Neural progenitor cell (in vitro differentiated cells): ENCODE data around the gene LMF1. TPM values are rescaled to one million over a fixed set of nuclear protein-coding genes. Genes with fewer than 3 reads are reported as not detected.

Experiments used
- DNase-seq: peaks from one replicate; pipeline ENCODE4 v3.0.0-alpha.2; 2016; ENCODE audit warnings: low spot score
- H2AFZ ChIP-seq: fragments of 200-600 bp; sonication (generic); replicated peaks from 2 replicates; pipeline ENCODE4 v1.6.1; 2016; ENCODE audit warnings: antibody characterized with exemption
- H3F3A ChIP-seq: fragments of 200-600 bp; sonication (generic); 2 replicates; pipeline ENCODE4 v1.6.1; 2016; ENCODE audit warnings: antibody characterized with exemption, low read depth
- H3K27ac ChIP-seq: fragments of 200-600 bp; sonication (generic); 2 replicates; pipeline ENCODE4 v1.5.1; 2016; ENCODE audit warnings: mild to moderate bottlenecking
- H3K27me3 ChIP-seq: fragments of 200-600 bp; sonication (generic); 2 replicates; pipeline ENCODE4 v1.6.1; 2016; ENCODE audit warnings: mild to moderate bottlenecking, moderate library complexity
- H3K36me3 ChIP-seq: fragments of 200-600 bp; sonication (generic); 2 replicates; pipeline ENCODE4 v1.5.1; 2016
- H3K4me1 ChIP-seq: fragments of 200-600 bp; sonication (generic); 2 replicates; pipeline ENCODE4 v1.6.1; 2016; ENCODE audit warnings: mixed run types
- H3K4me2 ChIP-seq: fragments of 200-600 bp; sonication (generic); 2 replicates; pipeline ENCODE4 v1.6.1; 2016
- H3K4me3 ChIP-seq: fragments of 200-600 bp; sonication (generic); 2 replicates; pipeline ENCODE4 v1.5.1; 2016
- H3K79me2 ChIP-seq: fragments of 200-600 bp; sonication (generic); 2 replicates; pipeline ENCODE4 v1.6.1; 2016; ENCODE audit warnings: low read depth
- H3K9ac ChIP-seq: fragments of 200-600 bp; sonication (generic); 2 replicates; pipeline ENCODE4 v1.6.1; 2016
- H3K9me3 ChIP-seq: fragments of 200-600 bp; sonication (generic); 2 replicates; pipeline ENCODE4 v1.5.1; 2016; ENCODE audit warnings: low read depth
- H4K20me1 ChIP-seq: fragments of 200-600 bp; sonication (generic); 2 replicates; pipeline ENCODE4 v1.6.1; 2016; ENCODE audit warnings: low read depth
- H3K27ac Mint-ChIP-seq: 3 replicates; pipeline ENCODE4 v1.8.0; 2021; ENCODE audit warnings: mixed read lengths
- H3K27me3 Mint-ChIP-seq: 2 replicates; pipeline ENCODE4 v1.8.0; 2022; ENCODE audit warnings: low read depth, mild to moderate bottlenecking, inconsistent platforms, moderate library complexity, mixed read lengths; ENCODE audit not compliant: insufficient read depth
- H3K36me3 Mint-ChIP-seq: 3 replicates; pipeline ENCODE4 v1.8.0; 2021; ENCODE audit warnings: mixed read lengths
- H3K4me1 Mint-ChIP-seq: 3 replicates; pipeline ENCODE4 v1.8.0; 2021; ENCODE audit warnings: mixed read lengths
- H3K4me3 Mint-ChIP-seq: 3 replicates; pipeline ENCODE4 v1.8.0; 2021; ENCODE audit warnings: mild to moderate bottlenecking, moderate library complexity, mixed read lengths
- H3K9me3 Mint-ChIP-seq: 3 replicates; pipeline ENCODE4 v1.8.0; 2020; ENCODE audit warnings: mixed read lengths
- EZH2 ChIP-seq: fragments of 200-600 bp; sonication (generic); IDR thresholded peaks from 2 replicates; pipeline ENCODE4 v1.6.1; 2017; ENCODE audit warnings: antibody characterized with exemption, mild to moderate bottlenecking, moderate library complexity
- EZH2phosphoT487 ChIP-seq: fragments of 200-600 bp; sonication (generic); IDR thresholded peaks from 2 replicates; pipeline ENCODE4 v1.6.1; 2017; ENCODE audit warnings: antibody characterized with exemption
- total RNA-seq: library from RNA; depleted of rRNA; stranded (reverse); fragments of >200 nt; gene quantifications from 2 replicates; pipeline ENCODE4 v1.2.3, GENCODE V29; 2015; ENCODE audit warnings: low replicate concordance
- TF ChIP-seq, protein P1 (sequence below): fragments of 200-600 bp; sonication (generic); IDR thresholded peaks from 2 replicates; pipeline ENCODE4 v1.5.1; 2017; ENCODE audit warnings: antibody characterized with exemption, mild to moderate bottlenecking

The LMF1 gene
- total RNA-seq, 1 donor from 2014 or later, result 3.4 TPM

- Mint-ChIP-seq H3K27me3 (peaks cover 3% of the 10 kb centered on the region), H3K27ac (no peak overlapping the region), H3K9me3 (peaks cover 12% of the 10 kb centered on the region), H3K4me1 (peaks cover 20% of the 10 kb centered on the region), H3K4me3 (no peak overlapping the region), H3K36me3 (peaks cover 27% of the 10 kb centered on the region)
- H4K20me1 ChIP-seq, result no peaks in the 10 kb centered on the region
- no peak overlapping the region for H3K4me3 ChIP-seq
- peaks cover 8% of the 10 kb centered on the region for H3F3A ChIP-seq
- no peaks in the 10 kb centered on the region for H3K79me2 ChIP-seq
- peaks cover 6% of the 10 kb centered on the region for H3K27me3 ChIP-seq
- peak; percentile 26 for DNase-seq
- H3K4me2 ChIP-seq, result no peak overlapping the region
- no peak overlapping the region for H3K27ac ChIP-seq
- TF ChIP-seq, protein P1, sequence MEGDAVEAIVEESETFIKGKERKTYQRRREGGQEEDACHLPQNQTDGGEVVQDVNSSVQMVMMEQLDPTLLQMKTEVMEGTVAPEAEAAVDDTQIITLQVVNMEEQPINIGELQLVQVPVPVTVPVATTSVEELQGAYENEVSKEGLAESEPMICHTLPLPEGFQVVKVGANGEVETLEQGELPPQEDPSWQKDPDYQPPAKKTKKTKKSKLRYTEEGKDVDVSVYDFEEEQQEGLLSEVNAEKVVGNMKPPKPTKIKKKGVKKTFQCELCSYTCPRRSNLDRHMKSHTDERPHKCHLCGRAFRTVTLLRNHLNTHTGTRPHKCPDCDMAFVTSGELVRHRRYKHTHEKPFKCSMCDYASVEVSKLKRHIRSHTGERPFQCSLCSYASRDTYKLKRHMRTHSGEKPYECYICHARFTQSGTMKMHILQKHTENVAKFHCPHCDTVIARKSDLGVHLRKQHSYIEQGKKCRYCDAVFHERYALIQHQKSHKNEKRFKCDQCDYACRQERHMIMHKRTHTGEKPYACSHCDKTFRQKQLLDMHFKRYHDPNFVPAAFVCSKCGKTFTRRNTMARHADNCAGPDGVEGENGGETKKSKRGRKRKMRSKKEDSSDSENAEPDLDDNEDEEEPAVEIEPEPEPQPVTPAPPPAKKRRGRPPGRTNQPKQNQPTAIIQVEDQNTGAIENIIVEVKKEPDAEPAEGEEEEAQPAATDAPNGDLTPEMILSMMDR, result no peak
- no peak for TF ChIP-seq EZH2phosphoT487
- no peak for TF ChIP-seq EZH2
- no peaks in the 10 kb centered on the region for H3K4me1 ChIP-seq
- H3K9me3 ChIP-seq, result no peaks in the 10 kb centered on the region
- no peak overlapping the region for H3K9ac ChIP-seq
- no peak overlapping the region for H2AFZ ChIP-seq
- no peaks in the 10 kb centered on the region for H3K36me3 ChIP-seq
Measured at GRCh38 chr16:927406-927805, 43.4 kb downstream of the LMF1 start.

GRCh38 chr16:926715-927114 is 44.1 kb downstream of the LMF1 start:
- Histone ChIP-seq H3K9me3 (no peaks in the 10 kb centered on the region), H3K27me3 (peaks cover 6% of the 10 kb centered on the region), H3K79me2 (no peaks in the 10 kb centered on the region), H3K4me2 (no peak overlapping the region), H3F3A (peaks cover 8% of the 10 kb centered on the region), H3K9ac (no peak overlapping the region), H3K4me3 (no peak overlapping the region), H3K27ac (no peak overlapping the region), H3K4me1 (no peaks in the 10 kb centered on the region), H4K20me1 (no peaks in the 10 kb centered on the region), H2AFZ (no peak overlapping the region), H3K36me3 (no peaks in the 10 kb centered on the region)
- TF ChIP-seq EZH2phosphoT487 (no peak), EZH2 (no peak)
- TF ChIP-seq, protein P1, result no peak
- peaks cover 3% of the 10 kb centered on the region for H3K27me3 Mint-ChIP-seq
- H3K4me3 Mint-ChIP-seq, result no peak overlapping the region
- H3K27ac Mint-ChIP-seq, result no peak overlapping the region
- DNase-seq, result no peak
- peaks cover 16% of the 10 kb centered on the region for H3K4me1 Mint-ChIP-seq
- peaks cover 32% of the 10 kb centered on the region for H3K36me3 Mint-ChIP-seq
- H3K9me3 Mint-ChIP-seq, result peaks cover 18% of the 10 kb centered on the region

- H3K79me2 ChIP-seq, result no peaks in the 10 kb centered on the region
- TF ChIP-seq EZH2phosphoT487 (no peak), EZH2 (no peak)
- TF ChIP-seq, protein P1, result no peak
- H3K27ac ChIP-seq, result no peak overlapping the region
- H3K4me1 ChIP-seq, result no peaks in the 10 kb centered on the region
- Mint-ChIP-seq H3K36me3 (peaks cover 44% of the 10 kb centered on the region), H3K27ac (no peak overlapping the region), H3K4me3 (no peak overlapping the region), H3K27me3 (peaks cover 5% of the 10 kb centered on the region), H3K4me1 (peaks cover 25% of the 10 kb centered on the region), H3K9me3 (peaks cover 19% of the 10 kb centered on the region)
- no peak overlapping the region for H3K4me2 ChIP-seq
- no peak overlapping the region for H3K9ac ChIP-seq
- H3F3A ChIP-seq, result peaks cover 8% of the 10 kb centered on the region
- no peaks in the 10 kb centered on the region for H4K20me1 ChIP-seq
- H3K27me3 ChIP-seq, result peaks cover 6% of the 10 kb centered on the region
- no peak overlapping the region for H3K4me3 ChIP-seq
- H2AFZ ChIP-seq, result no peak overlapping the region
- DNase-seq, result peak; percentile 1
- H3K9me3 ChIP-seq, result no peaks in the 10 kb centered on the region
- no peaks in the 10 kb centered on the region for H3K36me3 ChIP-seq
Measured at GRCh38 chr16:924806-925205, 46.0 kb downstream of the LMF1 start.
